Measurements from ENCODE around the gene SLC46A1.
"Not testable (repeated sequence)": the region's sequence is repeated elsewhere in the genome, so short reads cannot be mapped to it uniquely, and the experiment has no call there.

SLC46A1 gene

DNA sequence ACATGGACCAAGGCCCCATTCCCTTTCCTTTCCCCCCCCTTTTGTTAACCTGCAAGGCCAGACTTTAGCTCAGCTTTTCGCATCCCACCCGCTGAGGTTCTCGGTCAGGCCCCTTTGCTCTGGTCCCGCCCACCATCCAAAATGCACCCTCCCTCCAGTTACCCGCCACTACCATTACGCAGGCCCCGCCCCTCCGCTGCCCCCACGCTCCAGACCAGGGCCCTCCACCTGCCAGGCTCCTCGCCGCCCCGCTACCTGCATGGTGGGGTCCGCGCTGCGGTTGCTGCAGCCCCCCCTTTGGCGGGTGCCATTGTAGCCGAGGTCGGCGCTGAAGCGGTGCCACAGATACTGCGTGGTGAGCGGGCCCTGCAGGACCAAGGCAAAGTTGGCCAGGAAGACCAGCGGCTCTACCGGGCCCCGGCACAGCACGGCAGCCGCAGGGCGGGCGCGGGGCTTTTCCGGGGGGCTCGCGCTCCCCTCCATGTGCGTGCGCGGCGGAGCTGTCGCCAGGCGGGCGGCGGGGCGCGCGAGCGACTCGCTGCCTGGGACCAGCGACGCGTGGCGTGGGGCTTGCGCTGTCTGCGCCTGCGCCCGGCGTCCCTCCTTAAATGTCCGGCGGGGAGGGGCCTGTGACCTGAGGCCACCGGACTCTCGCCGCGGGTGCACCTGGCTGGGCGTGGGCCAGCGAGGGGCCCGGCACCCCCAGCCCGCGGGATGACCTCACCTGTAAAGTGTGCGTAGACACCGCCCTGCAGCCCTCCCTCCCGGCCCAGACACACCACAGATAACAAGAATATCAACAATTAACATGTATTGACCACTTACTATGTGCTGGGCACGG is at the start of gene SLC46A1:
TSS of gene SLC46A1 (minus strand) at position 581 of the 841 bp plus-strand sequence. CDS start at position 483, 98 bp downstream.
- peak; percentile 75 to 76 for ATAC-seq

DNA sequence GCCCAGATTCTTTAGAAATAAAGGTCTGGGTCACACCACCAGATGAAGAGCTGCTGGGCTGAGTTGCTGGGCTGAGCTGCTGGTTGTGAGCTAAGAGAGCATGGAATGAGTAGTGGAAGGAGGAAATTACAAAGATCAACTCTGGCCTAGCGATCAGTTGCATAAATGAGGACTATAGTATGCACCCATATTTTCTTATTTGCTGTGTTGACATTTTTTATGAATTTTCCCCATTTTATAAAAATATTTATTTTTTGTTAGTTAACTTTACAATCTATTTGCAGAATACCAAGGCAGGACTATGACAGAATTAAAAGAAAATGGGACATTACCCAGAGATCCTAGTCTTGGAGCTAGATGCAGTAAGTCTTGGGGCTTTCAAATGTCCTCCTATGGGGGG is 43.8 kb upstream of the SLC46A1 start:
- no peak for ATAC-seq

DNA sequence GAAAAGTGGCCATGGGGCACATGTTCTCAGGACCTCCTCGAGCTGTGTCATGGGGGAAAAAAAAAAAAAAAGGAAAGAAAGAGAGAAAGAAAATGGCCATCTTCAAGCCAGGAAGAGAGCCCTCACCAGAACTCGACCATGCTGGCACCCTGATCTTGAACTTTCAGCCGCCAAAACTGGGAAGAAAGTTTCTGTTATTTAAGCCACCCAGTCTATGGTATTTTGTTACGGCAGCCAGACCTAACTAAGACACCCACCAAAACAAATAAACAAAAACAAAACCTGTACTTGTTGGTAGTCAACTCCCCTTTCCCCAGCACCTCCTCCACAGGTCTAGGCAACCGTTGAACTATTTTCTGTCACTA is 41.4 kb upstream of the SLC46A1 start:
- ATAC-seq = no peak

DNA sequence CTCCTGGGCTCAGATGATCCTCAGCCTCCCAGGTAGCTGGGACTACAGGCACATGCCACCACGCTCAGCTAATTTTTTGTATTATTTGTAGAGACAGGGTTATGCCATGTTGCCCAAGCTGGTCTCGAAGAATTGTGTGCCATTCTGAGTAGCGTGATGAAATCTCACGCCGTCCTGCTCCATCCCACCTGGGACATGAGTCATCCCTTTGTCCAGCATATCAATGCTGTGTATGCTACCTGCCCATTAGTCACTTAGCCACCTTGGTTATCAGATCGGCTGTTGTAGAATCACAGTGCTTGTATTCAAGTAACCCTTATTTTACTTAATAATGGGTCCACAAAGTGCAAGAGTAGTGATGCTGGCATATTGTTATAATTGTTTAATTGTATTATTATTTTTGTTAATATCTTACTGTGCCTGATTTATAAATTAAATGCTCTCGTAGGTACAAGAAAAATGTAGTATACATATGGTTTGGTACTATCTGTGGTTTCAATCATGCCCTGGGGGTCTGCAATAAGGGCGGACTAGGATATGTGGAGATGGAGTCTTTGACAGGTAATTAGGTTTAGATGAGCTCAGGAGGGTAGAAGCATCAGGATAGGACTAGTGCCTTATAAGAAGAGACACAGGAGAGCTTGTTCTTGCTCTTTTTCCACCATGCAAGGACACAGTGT is 40.8 kb upstream of the SLC46A1 start:
- no peak for ATAC-seq

DNA sequence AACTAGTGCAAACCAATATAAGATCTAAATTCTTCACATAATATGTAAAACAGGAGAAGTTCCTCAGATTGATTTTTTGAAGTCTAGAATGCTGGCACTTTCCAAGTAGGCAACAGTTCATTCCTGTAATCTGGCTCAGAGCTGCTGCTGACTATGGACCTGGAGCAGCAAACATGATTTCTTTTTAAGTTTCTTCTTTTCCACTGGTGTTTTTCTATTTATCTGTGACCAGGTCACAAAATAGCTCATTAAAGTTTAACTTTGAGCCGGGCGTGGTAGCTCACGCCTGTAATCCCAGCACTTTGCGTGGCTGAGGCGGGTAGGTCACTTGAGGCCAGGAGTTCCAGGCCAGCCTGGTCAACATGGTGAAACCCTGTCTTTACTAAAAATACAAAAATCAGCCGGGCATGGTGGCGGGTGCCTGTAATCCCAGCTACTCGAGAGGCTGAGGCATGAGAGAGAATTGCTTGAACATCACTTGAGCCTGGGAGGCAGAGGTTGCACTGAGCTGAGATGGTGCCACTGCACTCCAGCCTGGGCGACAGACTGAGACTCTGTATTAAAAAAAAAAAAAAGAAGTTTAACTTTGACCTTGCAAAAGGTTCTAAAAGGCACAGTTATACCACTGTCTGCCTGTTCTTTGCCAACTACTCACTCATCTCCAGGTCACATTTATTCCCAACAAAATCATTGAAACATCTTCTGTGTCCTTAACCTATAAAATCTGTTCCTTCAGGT is 38.1 kb upstream of the SLC46A1 start:
- ATAC-seq = no peak

DNA sequence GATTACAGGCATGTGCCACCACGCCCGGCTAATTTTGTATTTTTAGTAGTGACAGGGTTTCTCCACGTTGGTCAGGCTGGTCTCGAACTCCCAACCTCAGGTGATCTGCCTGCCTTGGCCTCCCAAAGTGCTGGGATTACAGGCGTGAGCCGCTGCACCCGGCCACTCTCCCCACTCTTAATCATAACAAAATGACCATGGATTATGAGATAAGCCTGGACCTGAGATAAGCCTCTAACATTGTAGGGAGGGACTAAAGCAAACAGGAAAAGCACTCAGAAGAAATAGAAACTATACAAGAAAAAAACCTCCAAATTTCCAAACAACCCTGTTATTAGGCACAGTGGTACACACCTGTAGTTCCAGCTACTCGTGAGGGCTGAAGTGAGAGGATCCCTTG is 28.3 kb upstream of the SLC46A1 start:
- not testable (repeated sequence) for ATAC-seq

DNA sequence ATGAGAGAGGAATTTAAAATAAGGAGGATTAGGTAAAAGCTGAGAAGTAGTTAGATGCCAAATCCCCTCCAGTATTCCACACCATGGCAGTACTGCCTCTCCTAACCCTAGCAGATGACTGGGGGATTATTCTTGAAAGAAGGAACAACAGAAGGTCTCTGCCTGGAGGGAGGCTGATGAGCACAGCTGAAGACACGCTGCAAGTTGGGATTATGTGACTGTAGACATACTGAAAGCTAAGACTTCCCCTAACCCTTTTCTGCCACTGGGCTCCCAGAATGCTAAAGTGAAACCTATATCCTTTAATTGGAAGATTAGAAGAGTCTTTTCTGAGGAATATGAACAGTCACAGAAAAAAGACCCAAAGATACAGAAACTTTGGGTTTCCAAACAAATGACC is 27.7 kb upstream of the SLC46A1 start:
- no peak for ATAC-seq

DNA sequence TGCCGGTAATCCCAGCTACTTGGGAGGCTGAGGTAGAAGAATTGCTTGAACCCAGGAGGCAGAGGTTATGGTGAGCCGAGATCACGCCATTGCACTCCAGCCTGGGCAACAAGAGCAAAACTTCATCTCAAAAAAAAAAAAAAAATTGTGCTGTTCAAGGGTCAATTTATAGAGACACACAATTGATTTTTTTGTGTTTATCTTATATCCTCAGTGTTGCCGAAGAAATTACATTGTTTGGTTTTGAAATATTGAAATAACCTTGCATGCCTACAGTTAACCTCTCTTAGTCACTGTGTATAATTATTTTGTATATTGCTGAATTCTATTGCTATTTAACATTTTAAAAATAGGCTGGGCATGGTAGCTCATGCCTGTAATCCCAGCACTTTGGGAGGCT is 22.0 kb upstream of the SLC46A1 start:
- not testable (repeated sequence) for ATAC-seq

DNA sequence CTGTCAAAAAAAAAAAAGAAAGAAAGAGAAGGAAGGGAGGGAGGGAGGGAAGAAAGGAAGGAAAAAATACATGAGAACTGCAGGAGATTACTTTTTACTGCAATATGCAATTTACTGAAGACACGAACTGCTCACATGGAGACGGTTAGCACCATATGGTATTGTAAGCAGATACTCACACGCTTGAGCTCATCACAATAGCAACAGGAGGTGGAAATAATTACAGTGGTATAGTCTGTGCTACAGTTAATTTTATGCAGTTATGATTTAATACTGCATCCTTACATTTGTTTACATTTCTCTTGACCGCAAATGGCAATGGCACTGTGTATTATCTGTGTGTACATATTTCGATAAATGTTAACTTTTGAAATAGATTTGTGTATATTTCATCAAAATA is 21.4 kb upstream of the SLC46A1 start:
- ATAC-seq = no peak

DNA sequence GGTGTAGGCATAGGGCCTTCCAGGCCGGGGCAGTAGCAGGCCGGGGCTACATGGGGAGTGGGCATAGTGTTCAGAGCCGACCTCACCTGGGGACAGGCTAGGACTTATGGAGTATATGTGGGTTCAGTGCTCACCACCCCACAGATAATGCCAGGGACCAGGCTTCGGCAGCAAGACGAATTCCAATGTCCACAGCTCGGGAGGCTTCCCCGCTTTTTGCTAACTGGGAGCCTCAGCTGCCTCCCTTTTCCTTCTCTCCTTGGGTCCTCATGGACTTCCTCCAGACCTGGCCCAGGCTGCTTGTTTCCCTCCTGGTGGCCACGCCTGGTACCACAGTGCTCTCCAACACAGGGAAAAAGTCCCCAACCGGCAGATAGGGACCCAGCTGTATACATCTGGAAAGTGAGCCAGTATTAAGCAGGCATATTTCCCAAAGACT is 20.1 kb upstream of the SLC46A1 start:
- no peak for ATAC-seq

DNA sequence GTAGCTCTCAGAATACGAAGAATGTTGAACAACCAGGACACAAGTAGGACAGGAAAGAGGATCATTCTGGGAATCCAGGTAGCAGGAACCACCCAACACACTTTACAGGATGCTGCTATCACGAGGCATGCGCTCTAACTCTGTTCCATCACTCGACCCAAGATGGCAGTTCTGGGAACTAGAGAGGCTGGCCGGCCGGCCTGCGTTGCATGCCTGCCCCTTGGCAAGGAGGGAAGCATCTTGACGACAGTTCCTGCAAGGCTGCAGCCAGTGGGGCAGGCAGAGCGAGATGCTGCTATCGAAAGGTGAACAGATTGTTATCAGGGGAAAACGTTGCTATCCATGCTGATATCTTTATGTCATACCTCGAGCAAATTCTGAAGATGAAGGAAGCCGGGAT is 19.2 kb upstream of the SLC46A1 start:
- no peak for ATAC-seq

DNA sequence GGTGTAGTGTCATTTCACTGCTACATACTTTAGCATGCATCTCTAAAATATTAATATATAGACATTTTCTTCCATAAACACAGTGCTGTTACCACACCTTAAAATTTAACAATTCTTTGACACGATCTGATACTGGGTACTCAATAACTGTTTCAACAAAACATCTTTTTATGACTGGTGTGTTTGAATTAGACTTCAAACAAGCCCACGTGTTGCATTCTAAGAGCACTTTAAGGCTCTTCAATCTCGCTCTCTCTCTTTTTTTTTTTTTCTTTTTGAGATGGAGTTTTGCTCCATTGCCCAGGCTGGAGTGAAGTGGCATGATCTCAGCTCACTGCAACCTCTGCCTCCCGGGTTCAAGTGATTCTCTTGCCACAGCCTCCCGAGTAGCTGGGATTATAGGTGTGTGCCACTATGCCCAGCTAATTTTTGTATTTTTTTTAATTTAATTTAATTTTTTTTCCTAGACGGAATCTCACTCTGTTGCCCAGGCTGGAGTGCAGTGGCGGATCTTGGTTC is 15.8 kb upstream of the SLC46A1 start:
- no peak for ATAC-seq

DNA sequence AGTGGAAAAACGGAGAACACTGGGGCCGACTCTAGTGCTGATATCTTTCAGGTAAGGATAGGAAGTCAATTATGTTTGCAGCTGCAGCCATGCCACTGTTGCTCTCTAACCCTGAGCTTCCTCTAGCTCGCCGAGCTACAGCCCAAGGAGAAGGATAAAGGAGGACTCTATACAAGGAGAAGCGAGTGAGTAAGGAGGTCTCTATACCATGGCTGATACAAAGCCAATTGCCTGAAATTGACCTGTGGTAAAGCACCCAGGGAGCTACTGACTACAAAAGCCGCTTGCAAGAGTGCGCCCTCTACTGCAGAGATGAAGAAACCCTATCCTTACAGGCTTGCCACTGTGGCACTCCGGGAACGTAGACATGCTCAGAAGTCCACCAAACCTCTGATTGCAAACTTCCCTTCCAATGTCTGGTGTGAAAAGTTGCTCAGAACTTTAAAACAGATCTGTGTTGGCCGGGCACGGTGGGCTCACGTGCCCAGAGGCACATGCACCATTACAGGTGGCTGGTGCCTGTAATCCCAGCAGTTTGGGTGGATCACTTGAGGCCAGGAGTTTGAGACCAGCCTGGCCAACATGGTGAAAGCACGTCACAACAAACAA is 10.8 kb upstream of the SLC46A1 start:
- peak; percentile 71 to 81 for ATAC-seq

DNA sequence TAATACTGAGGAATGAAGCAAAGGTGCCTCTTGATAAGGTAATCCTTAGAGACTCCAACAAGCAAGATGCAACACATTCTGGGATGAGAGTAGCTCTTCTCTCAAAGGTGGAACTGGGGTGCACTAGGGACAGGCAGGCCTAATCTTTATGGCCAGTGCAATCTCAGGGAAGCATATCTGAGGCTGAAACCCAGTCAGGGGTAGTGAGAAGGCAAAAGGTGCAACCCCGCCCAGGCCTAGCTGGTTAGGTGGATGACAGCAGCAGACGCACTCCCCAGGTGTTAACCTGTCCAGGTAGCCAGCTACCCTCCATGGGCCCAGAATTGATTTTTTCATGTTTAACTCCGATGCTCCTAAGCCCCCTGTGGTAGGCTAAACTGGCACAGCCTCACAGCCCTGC is 9.9 kb upstream of the SLC46A1 start:
- no peak for ATAC-seq

DNA sequence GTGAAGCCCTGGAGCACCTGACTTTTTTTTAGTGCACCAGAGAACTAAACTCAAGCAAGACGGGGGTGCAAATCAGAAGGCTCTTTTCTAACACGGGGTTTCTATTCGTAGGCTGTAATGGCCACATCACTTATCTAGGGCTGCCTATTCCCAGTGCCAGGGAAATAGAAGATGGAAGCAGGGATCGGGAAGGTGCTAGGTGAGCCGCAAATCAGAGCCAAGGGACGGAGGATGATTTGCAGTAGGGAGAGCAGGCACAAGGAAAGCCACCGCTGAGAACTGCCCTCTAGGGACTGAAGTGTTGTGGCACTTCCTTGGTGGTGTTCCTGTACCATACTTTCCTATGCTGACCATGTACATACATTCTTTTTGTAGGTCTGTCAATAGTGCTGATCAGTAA is 7.8 kb upstream of the SLC46A1 start:
- no peak for ATAC-seq

DNA sequence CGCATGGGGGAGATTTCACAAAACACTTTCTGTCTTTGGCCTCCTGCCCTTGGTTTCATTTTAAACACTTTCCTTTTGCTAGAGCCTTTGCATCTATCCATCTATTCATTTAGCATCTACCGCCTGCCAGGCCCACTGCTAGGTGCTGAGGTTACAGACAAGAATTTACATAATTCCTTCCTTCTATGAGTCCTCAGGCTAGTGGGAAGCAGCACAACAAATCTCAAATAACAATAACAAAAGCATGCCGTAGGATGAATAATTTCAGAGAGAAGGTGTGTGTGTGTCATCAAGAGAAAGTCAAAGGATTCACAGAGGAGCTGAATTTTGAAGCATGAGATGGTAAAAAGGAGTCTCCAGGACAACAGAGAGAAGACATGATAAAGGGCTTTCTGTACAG is 6.1 kb upstream of the SLC46A1 start:
- ATAC-seq = no peak

DNA sequence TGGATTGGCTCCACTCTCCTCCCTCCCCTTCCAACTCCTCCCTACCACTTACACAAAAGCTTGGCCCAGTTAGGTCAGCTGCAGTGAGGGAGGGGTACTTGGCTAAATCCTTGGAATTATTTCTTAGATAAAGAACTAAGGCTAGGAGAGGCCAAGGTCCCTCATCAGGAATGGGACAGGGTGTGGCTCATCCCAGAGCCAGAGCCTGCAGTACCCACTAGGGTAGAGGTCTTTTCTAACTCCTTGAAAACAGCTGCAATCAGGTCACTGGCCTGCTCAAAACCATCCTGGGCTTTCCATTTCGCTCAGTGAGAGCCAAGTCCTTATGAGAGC is 1.9 kb upstream of the SLC46A1 start:
- no peak for ATAC-seq

DNA sequence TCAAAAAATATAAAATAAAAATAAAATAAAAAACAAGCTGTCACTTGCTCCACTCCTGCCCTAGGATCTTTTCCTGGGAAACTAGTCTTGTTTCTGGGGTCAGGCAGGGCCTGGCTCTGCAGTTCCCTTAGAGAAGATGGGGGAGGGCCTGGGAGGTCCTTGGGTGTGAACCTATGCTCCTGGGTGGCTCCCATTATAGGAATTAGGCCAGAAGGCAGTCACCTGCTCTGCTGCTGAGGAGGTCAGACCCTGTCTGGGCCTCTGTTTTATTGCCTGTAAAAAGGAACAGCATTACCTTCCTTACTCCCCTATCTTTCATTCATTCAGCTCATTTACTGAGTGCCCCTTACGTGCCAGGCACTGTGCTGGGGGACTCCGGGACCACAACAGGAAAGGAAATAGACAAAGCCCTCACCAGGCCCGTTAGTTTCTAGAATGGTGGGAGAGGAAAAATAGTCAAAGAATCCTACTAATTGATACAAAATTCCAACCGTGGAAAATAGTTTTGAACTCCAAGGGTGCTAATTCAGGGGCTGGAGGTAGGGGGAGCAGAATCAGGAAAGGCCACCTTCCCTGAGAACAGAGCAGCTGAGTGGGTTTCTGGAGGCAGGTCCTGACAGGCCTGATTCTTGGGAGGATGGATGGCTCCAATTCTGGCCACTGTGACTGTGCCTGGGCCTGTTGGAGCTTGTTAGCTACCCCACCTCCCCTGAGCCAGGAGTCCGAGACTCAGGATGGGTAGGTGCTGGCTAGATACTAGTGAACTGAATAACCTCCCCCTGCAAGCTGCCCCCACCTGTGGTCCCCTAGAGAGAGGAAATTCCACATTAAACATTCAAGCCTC is 1.3 kb upstream of the SLC46A1 start:
- no peak for ATAC-seq

DNA sequence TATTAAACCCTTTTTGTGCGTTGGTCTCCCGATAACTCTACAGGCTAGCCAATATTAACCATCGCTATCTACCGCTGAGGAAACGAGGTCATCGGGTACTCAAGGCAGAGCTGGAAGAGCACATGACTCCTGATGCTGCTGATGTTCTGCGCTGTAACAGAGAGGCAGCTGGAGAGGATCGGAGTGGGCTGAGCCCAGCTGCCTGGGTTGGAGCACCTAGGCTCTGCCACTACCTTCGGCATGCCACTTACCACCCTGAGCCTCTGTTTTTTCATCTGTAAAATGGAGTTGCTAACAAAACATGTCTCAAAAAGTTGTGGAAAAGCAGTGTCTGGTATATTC is 432 bp upstream of the SLC46A1 start:
- peak; percentile 6 to 10 for ATAC-seq

DNA sequence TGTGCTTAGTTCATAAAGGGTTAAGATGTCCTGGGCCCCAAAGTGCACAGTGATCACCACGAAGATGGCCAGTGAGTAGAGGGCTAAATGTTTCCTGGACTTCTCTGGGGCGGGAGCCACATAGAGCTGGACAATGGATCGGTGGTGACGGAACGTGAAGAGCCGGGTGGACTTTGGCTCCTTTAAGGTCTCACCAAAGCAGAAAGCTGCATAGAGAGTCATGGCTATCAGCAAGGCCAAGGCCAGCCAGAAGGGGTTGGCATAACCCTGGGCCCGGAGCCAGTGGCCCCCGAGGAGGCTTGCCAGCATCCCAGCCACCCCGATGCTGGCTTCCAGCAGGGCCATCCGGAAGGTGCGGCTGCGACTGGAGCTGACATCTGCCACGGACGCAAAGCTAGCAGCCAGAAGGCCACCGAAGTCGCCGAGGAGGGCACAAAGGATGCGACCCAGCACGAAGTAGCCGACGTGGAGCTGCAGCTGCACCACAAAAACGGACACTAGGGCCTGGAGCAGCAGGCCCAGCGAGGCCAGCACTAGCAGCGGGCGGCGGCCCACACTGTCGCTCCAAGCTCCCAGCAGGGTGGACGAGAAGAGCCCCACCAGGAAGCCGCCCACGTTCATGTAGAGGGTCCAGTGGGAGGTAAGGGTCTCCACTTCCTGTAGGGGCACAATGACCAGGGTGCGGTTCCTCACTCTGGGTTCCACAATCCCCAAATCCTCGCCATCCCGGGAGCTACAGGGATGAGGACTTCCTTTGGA is 1.0 kb downstream of the SLC46A1 start:
- ATAC-seq = no peak

DNA sequence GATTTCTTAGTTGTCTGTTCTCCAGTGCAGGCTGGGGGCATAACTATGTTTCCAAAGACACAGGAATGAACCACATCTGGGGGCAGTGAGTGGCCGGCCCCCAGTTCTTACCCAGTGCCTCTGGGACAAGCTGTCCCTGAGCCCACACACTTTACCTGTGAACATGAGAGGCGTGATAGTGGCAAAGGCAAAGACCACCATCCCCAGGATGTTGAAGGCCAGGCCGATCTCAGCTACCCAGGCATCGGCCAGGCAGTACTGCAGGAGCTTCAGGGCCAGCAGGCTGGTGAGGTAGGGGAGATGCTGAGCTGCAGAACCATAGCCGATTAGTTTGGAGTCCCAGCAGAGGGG is 1.6 kb downstream of the SLC46A1 start:
- ATAC-seq = no peak

DNA sequence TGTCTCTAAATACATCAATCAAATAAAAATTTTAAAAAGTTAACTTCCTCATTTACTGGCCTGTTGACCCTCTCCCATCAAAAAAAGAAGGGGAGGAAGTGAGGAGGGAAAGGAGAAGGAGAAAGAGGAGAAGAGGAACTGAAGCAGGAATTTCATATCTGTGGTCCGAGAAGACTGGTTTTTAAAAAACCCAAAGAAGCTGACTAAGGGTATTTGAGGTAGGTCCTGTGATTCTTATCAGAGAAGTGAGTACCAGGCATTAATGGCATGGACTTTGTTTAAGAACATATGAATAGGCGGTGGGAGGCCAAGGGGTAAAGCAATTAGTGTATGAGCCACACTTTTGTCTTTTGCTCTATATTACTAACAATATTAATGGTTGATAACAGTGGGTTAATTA is 2.0 kb downstream of the SLC46A1 start:
- ATAC-seq = no peak

Data from activated CD4-positive, CD25-positive, alpha-beta regulatory T cell treated with anti-CD3 and anti-CD28 coated beads, Interleukin-2, amount 50 U/mL, for 24 hours (primary cell).